Activated naive CD8-positive, alpha-beta T cell treated with anti-CD3 and anti-CD28 coated beads for 36 hours (primary cell): ENCODE results near the gene MCU. TPM values are rescaled to one million over a fixed set of nuclear protein-coding genes. Genes with fewer than 3 reads are reported as not detected.

ENCODE experiments used
- DNase-seq: peaks from one replicate; pipeline ENCODE4 v3.0.0; 2021
- H3K27ac Mint-ChIP-seq: one replicate; pipeline ENCODE4 v1.8.0; 2022; ENCODE audit warnings: mild to moderate bottlenecking, moderate library complexity, mixed read lengths
- H3K27me3 Mint-ChIP-seq: one replicate; pipeline ENCODE4 v1.8.0; 2022; ENCODE audit warnings: mild to moderate bottlenecking, mixed read lengths
- H3K36me3 Mint-ChIP-seq: one replicate; pipeline ENCODE4 v1.8.0; 2021; ENCODE audit warnings: mild to moderate bottlenecking, mixed read lengths
- H3K4me1 Mint-ChIP-seq: one replicate; pipeline ENCODE4 v1.8.0; 2021; ENCODE audit warnings: mixed read lengths
- H3K4me3 Mint-ChIP-seq: one replicate; pipeline ENCODE4 v1.8.0; 2022; ENCODE audit warnings: mild to moderate bottlenecking, moderate library complexity, mixed read lengths
- H3K9me3 Mint-ChIP-seq: one replicate; pipeline ENCODE4 v1.8.0; 2022; ENCODE audit warnings: mixed read lengths
- total RNA-seq, 2 experiments: library from RNA; stranded (reverse); gene quantifications; one replicate each; pipeline ENCODE4 v1.2.3, GENCODE V29; 2021

MCU gene
- total RNA-seq, 2 experiments from 2014 or later: 15.3 to 15.5 TPM

GRCh38 chr10:72832701-72833100 lies 140.8 kb downstream of the MCU start:
- Mint-ChIP-seq H3K4me1 (peaks cover 3% of the 10 kb centered on the region), H3K27ac (no peak overlapping the region), H3K4me3 (no peak overlapping the region), H3K27me3 (no peaks in the 10 kb centered on the region), H3K9me3 (no peaks in the 10 kb centered on the region), H3K36me3 (no peaks in the 10 kb centered on the region)
- DNase-seq: no peak

GRCh38 chr10:72834183-72834825 lies 142.4 kb downstream of the MCU start:
- DNase-seq: peak; percentile 9
- no peaks in the 10 kb centered on the region for H3K36me3 Mint-ChIP-seq
- H3K27ac Mint-ChIP-seq: no peak overlapping the region
- peaks cover 3% of the 10 kb centered on the region for H3K4me1 Mint-ChIP-seq
- H3K9me3 Mint-ChIP-seq: no peaks in the 10 kb centered on the region
- no peak overlapping the region for H3K4me3 Mint-ChIP-seq
- H3K27me3 Mint-ChIP-seq: no peaks in the 10 kb centered on the region

- no peak overlapping the region for H3K4me3 Mint-ChIP-seq
- no peak for DNase-seq
- H3K9me3 Mint-ChIP-seq: no peaks in the 10 kb centered on the region
These were observed 148.4 kb downstream of the MCU start for GRCh38 chr10:72840319-72840718.

GRCh38 chr10:72841487-72841886 lies 149.5 kb downstream of the MCU start:
- H3K27me3 Mint-ChIP-seq: no peaks in the 10 kb centered on the region
- H3K4me1 Mint-ChIP-seq: peaks cover 5% of the 10 kb centered on the region
- DNase-seq: no peak
- no peaks in the 10 kb centered on the region for H3K36me3 Mint-ChIP-seq
- no peaks in the 10 kb centered on the region for H3K9me3 Mint-ChIP-seq
- H3K4me3 Mint-ChIP-seq: no peak overlapping the region
- H3K27ac Mint-ChIP-seq: no peak overlapping the region

More at GRCh38 chr10:72840319-72840718, 148.4 kb downstream of the MCU start:
- Mint-ChIP-seq H3K27ac (no peak overlapping the region), H3K4me1 (peaks cover 6% of the 10 kb centered on the region), H3K27me3 (no peaks in the 10 kb centered on the region), H3K36me3 (no peaks in the 10 kb centered on the region)

GRCh38 chr10:72842164-72842563 lies 150.2 kb downstream of the MCU start:
- no peaks in the 10 kb centered on the region for H3K36me3 Mint-ChIP-seq
- H3K27me3 Mint-ChIP-seq: no peaks in the 10 kb centered on the region
- H3K27ac Mint-ChIP-seq: no peak overlapping the region
- peaks cover 5% of the 10 kb centered on the region for H3K4me1 Mint-ChIP-seq
- no peak overlapping the region for H3K4me3 Mint-ChIP-seq
- DNase-seq: no peak
- H3K9me3 Mint-ChIP-seq: no peaks in the 10 kb centered on the region

GRCh38 chr10:72846238-72846637 lies 154.3 kb downstream of the MCU start:
- no peak for DNase-seq
- H3K4me1 Mint-ChIP-seq: peaks cover 5% of the 10 kb centered on the region
- H3K27me3 Mint-ChIP-seq: no peaks in the 10 kb centered on the region
- no peak overlapping the region for H3K4me3 Mint-ChIP-seq
- no peak overlapping the region for H3K27ac Mint-ChIP-seq
- peaks cover 6% of the 10 kb centered on the region for H3K36me3 Mint-ChIP-seq
- H3K9me3 Mint-ChIP-seq: peaks cover 2% of the 10 kb centered on the region

GRCh38 chr10:72847681-72848080 lies 155.7 kb downstream of the MCU start:
- Mint-ChIP-seq H3K36me3 (peaks cover 8% of the 10 kb centered on the region), H3K27me3 (no peaks in the 10 kb centered on the region), H3K4me3 (no peak overlapping the region), H3K4me1 (peaks cover 2% of the 10 kb centered on the region), H3K27ac (no peak overlapping the region), H3K9me3 (peaks cover 4% of the 10 kb centered on the region)
- no peak for DNase-seq

GRCh38 chr10:72850861-72851260 lies 158.9 kb downstream of the MCU start:
- no peak for DNase-seq
- peaks cover 8% of the 10 kb centered on the region for H3K36me3 Mint-ChIP-seq
- H3K4me1 Mint-ChIP-seq: peaks cover 2% of the 10 kb centered on the region
- peaks cover 4% of the 10 kb centered on the region for H3K9me3 Mint-ChIP-seq
- H3K4me3 Mint-ChIP-seq: no peak overlapping the region
- no peaks in the 10 kb centered on the region for H3K27me3 Mint-ChIP-seq
- no peak overlapping the region for H3K27ac Mint-ChIP-seq

- no peaks in the 10 kb centered on the region for H3K4me1 Mint-ChIP-seq
- no peak overlapping the region for H3K4me3 Mint-ChIP-seq
- no peaks in the 10 kb centered on the region for H3K27me3 Mint-ChIP-seq
- DNase-seq: no peak
- H3K27ac Mint-ChIP-seq: no peak overlapping the region
- H3K9me3 Mint-ChIP-seq: peaks cover 4% of the 10 kb centered on the region
- peaks cover 8% of the 10 kb centered on the region for H3K36me3 Mint-ChIP-seq
These were observed 159.6 kb downstream of the MCU start for GRCh38 chr10:72851509-72851908.

- Mint-ChIP-seq H3K4me3 (no peak overlapping the region), H3K9me3 (peaks cover 4% of the 10 kb centered on the region), H3K27me3 (no peaks in the 10 kb centered on the region), H3K27ac (no peak overlapping the region), H3K36me3 (peaks cover 8% of the 10 kb centered on the region), H3K4me1 (no peaks in the 10 kb centered on the region)
- no peak for DNase-seq
These were observed 160.6 kb downstream of the MCU start for GRCh38 chr10:72852508-72852907.

- no peaks in the 10 kb centered on the region for H3K4me1 Mint-ChIP-seq
- H3K36me3 Mint-ChIP-seq: peaks cover 4% of the 10 kb centered on the region
- H3K4me3 Mint-ChIP-seq: no peak overlapping the region
- no peak overlapping the region for H3K27ac Mint-ChIP-seq
- H3K9me3 Mint-ChIP-seq: peaks cover 3% of the 10 kb centered on the region
- DNase-seq: no peak
- H3K27me3 Mint-ChIP-seq: no peaks in the 10 kb centered on the region
These were observed 163.2 kb downstream of the MCU start for GRCh38 chr10:72855129-72855528.

GRCh38 chr10:72855790-72856189 lies 163.8 kb downstream of the MCU start:
- Mint-ChIP-seq H3K27ac (no peak overlapping the region), H3K4me3 (no peak overlapping the region), H3K27me3 (no peaks in the 10 kb centered on the region), H3K9me3 (peaks cover 2% of the 10 kb centered on the region), H3K4me1 (no peaks in the 10 kb centered on the region), H3K36me3 (peaks cover 2% of the 10 kb centered on the region)
- no peak for DNase-seq

- Mint-ChIP-seq H3K27ac (no peak overlapping the region), H3K9me3 (no peaks in the 10 kb centered on the region), H3K4me3 (no peak overlapping the region), H3K36me3 (peaks cover 2% of the 10 kb centered on the region), H3K27me3 (no peaks in the 10 kb centered on the region), H3K4me1 (no peaks in the 10 kb centered on the region)
- no peak for DNase-seq
These were observed 166.1 kb downstream of the MCU start for GRCh38 chr10:72858067-72858466.

- Mint-ChIP-seq H3K27me3 (no peaks in the 10 kb centered on the region), H3K9me3 (no peaks in the 10 kb centered on the region), H3K27ac (no peak overlapping the region), H3K36me3 (peaks cover 2% of the 10 kb centered on the region), H3K4me3 (no peak overlapping the region), H3K4me1 (no peaks in the 10 kb centered on the region)
- no peak for DNase-seq
These were observed 171.0 kb downstream of the MCU start for GRCh38 chr10:72862957-72863356.

- H3K4me3 Mint-ChIP-seq: no peak overlapping the region
- H3K4me1 Mint-ChIP-seq: no peaks in the 10 kb centered on the region
- peaks cover 9% of the 10 kb centered on the region for H3K36me3 Mint-ChIP-seq
- H3K27me3 Mint-ChIP-seq: no peaks in the 10 kb centered on the region
- DNase-seq: no peak
- no peak overlapping the region for H3K27ac Mint-ChIP-seq
- H3K9me3 Mint-ChIP-seq: peaks cover 5% of the 10 kb centered on the region
These were observed 183.5 kb downstream of the MCU start for GRCh38 chr10:72875250-72876055.

- DNase-seq: no peak
- Mint-ChIP-seq H3K4me3 (no peak overlapping the region), H3K27ac (no peak overlapping the region), H3K36me3 (peaks cover 27% of the 10 kb centered on the region), H3K4me1 (no peaks in the 10 kb centered on the region), H3K9me3 (peaks cover 15% of the 10 kb centered on the region), H3K27me3 (no peaks in the 10 kb centered on the region)
These were observed 187.3 kb downstream of the MCU start for GRCh38 chr10:72879245-72879644.
